Renal cortex interstitium (tissue), 11 donors: ENCODE data around the gene SRRM4. TPM values are rescaled to one million over a fixed set of nuclear protein-coding genes. Genes with fewer than 3 reads are reported as not detected.
"Not testable (repeated sequence)": the region's sequence is repeated elsewhere in the genome, so short reads cannot be mapped to it uniquely, and the experiment has no call there.

Experiments
- DNase-seq, 11 donors: peaks; one replicate each; pipeline ENCODE4 v3.0.0-alpha.2; 2013; ENCODE audit warnings: low read depth in 9 of 11, low spot score in 4 of 11; ENCODE audit errors: extremely low read depth in 1 of 11
- polyA plus RNA-seq, 3 donors: library from polyadenylated mRNA; unstranded; fragments of 120-200 nt; gene quantifications; one replicate each; pipeline ENCODE4 v1.2.1, GENCODE V29; 2013; ENCODE audit not compliant: insufficient read length in 3 of 3

SRRM4 gene
- polyA plus RNA-seq, 3 donors = 0.03 to 0.05 (median 0.03) TPM

DNA sequence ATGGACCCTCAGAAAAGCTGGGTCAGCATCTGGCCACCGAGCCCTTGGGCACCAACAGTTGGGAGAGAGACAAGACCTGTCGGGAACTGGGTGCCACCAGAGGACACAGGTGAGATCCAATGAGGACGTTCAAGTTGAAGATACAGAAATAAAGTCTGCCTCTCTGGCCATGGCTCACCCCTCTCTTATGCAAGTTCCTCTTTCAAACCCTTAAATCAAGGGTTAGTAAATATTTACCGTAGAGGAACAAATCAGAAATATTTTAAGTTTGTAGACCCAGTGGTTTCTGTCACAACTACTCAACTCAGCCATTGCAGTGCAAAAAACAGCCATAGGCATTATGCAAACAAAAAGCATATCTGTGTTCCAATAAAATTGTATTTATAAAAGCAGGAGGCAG, 120.9 kb downstream of the SRRM4 start:
- no peak for DNase-seq

DNA sequence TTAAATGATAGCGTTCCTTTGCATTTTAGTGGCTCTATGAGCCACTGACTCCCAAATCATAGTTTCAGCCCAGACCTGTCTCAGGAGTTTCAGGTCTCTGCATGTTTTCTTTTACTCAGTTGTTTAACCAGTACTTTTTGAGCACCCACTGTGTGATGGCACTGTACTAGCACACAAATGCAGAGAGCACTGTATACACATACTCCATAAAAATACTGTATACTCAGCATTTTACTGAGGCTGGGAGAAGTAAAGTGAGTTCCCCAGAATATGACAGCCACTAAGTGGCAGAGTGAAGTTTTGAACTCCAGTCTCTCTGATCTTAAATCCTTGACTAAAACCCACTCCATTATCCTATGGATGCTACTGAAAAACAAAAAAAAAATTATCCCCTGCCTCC, 121.4 kb downstream of the SRRM4 start:
- DNase-seq = no peak

DNA sequence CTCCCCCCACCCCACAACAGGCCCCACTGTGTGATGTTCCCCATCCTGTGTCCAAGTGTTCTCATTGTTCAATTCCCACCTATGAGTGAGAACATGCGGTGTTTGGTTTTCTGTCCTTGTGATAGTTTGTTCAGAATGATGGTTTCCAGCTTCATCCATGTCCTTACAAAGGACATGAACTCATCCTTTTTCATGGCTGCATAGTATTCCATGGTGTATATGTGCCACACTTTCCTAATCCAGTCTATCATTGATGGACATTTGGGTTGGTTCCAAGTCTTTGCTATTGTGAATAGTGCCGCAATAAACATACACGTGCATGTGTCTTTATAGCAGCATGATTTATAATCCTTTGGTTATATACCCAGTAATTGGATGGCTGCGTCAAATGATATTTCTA, 123.6 kb downstream of the SRRM4 start:
- DNase-seq = not testable (repeated sequence)

DNA sequence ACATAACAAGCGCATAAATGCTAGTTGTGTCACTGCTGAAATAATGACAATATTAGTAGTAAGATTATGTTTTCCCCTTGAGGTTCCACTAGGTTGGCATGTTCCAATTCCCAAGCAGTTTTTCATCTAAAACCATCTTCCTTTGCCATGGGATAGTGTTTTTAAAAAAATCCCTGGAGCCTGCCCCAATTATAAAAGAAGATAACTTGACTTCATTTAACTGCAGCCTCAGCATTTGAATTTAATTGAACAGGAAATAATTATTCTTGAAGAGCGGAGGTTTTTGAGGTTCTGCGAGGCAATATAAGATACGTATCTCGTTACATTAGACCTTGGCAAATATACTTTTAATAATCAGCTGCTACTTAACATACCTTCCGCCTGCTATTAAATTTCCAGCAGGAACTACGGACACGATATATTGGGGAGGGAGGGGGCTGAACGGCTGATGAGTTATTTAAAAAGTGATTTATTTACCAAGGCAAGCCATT, 132.2 kb downstream of the SRRM4 start:
- DNase-seq = no peak

DNA sequence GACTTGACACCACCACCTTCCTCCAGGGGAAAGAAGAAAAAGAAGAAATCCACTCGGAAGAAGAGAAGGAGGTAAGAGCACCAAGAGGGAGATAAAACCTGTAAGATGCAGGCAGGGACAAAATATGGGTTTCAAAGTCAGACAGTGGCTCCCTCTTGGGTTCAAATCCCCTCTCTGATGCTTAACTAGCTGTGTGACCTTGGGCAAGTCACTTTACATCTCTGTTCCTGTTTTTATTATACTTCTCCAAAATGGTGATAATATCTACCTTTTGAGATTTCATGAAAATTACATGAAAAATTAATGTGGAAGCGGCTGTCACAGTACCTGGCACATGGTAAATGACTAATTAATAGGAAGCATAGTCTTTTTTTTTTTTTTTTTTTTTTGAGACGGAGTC, 133.0 kb downstream of the SRRM4 start:
- no peak for DNase-seq

DNA sequence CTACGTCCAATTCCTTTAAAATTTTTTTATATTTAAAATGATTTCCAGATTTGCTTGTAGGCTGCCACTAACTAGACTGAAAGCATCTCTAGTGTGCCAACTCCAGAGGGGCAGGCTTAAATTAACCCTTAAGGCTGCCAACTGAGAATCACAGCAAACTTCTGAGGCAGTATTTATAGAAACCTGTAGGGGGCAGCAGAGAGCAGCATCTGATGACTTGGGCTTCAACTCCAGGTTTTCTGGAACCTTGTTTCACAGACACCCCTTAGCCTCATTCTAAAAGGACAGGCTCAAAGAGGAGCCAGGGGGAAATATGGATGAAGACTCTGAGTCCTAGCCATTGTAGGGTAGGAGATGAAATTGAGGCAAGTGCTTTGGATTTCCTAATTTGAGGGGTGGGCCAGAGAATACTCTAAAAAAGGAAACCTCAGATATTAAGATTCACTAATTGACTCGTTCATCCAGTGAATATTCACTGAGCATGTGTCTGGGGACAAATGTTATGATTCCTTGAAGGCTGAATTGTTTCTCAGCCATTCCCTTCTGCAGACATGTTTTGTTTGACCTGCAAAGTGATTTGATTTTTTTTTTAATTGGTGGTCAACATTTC, 134.1 kb downstream of the SRRM4 start:
- peak in 10 of 11 donors; percentile 12 to 38 (median 26) for DNase-seq

DNA sequence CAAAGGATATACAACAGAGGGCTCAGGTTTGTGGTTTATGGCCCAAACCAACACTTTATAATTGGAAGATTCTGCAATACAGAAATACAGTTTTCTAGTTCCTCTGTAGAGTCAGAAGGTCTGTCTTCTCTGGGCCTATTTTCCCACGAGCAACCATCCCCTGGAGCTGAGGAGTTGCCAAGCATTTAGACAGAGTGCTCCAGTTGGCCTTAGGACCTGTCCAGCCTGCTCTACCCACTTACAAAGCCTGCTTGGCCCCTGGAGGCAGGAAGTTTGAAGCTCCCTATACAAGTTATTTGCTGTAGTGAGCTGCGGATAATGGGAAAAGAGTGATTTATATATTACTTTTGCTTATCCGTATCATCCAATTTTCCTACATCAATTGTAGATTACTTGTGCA, 136.6 kb downstream of the SRRM4 start:
- DNase-seq = no peak

DNA sequence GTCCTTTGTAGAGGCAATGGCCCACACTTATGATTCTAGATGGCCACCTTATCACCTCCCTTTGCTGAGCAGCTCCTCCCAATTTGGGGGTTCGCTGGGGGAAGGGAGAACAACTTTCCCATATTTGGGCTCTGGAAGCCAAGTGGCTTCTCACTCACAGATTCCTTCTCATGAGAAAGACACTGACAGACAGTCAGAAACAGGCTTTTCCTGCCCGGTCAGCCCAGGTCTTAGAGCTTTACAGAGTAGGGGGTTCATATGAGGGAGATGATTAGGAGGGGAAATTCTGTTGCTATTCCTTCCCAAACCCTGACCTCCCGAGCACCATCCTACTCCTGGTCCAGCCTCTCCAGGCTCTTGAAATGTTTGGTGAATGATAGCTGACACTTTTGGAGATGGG, 137.3 kb downstream of the SRRM4 start:
- no peak for DNase-seq

DNA sequence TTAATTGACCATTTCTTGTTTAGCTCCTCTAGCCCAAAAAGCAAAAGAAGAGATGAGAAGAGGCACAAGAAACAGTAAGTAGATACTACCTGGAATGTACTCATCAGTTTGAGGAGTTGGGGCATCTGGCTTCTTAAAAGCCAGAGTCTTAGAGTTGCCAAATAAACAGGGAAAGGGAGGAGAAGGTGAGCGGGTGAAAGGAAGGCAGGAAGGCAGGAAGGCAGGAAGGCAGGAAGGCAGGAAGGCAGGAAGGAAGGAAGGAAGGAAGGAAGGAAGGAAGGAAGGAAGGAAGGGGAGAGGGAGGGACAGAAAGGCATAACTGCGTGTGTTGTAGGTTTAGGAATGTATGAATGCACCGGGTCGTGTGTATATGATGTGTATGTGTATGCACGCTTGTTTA, 140.7 kb downstream of the SRRM4 start:
- no peak for DNase-seq

DNA sequence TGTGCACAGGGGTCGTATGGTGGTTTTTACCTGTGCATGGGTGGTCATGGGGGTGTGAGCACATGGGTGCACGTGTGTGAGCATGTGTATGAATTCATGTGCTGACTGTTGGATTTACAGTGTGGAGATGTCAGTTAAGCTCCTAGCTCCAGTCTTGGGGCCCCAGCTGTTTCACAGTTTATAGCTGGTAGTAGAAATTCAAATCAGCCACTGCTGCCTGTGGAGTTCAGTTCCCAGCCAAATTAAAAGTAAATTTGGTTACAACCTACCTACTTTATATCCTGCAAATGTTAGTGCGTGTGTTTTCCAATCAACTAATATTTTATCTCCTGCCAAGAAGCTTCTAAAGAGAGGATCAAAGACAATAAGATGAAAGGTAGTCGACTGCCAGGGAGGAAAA, 141.4 kb downstream of the SRRM4 start:
- no peak for DNase-seq

DNA sequence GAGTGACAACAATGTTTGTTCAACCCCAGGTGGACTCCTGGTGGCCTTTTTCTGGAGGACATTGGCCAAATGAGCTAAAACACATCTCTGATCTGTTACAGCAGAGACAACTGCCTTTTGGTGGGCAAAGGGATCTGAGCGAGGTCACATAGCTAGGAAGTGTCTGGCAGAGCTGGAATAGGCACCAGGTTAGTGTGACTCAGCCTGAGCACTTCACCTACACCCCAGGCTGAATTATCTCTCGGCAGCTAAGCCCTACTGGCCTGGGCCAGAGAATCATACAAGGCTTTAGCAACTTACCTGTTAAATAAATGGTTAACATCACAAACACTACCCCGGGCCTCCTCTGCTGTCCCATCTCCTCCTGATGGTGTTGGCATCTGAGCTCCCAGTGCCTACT, 147.2 kb downstream of the SRRM4 start:
- no peak for DNase-seq

DNA sequence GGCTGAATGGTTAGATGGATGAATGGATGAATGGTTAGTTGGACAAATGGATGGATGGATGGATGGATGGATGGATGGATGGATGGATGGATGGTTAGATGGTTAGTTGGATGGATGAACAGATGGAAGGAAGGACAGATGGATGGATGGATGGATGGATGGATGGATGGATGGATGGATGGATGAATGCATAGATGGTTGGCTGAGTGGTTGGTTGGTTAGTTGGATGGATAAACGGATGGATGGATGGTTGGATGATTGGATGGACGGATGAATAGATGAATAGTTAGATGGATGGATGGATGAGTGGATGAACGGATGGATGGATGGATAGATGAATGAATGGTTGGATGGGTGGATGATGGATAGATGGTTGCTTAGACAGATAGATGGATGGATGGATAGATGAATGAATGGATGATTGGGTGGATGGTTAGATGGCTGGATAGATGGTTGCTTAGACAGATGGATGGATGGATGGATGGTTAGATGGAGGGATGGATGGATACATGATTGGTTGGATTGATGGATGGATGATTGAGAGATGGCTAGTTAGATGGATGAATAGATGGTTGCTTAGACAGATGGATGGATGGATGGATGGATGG, 148.6 kb downstream of the SRRM4 start:
- no peak for DNase-seq

DNA sequence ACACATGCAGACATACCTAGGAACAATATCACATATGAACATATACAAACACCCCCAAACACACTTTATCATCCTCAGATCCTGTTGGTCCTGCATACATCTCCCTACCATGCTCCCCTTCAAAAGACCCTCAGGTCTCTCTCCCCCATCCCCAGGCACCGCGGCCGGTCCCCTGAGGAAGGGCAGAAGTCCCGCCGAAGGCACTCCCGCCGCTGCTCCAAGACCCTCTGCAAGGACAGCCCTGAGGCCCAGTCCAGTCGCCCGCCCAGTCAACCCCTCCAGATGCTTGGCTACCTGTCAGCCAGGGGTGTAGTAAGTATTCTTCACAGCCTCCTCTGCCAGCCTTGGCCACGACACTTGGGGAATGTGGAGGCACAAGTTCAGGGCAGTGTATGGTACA, 149.2 kb downstream of the SRRM4 start:
- DNase-seq = no peak

DNA sequence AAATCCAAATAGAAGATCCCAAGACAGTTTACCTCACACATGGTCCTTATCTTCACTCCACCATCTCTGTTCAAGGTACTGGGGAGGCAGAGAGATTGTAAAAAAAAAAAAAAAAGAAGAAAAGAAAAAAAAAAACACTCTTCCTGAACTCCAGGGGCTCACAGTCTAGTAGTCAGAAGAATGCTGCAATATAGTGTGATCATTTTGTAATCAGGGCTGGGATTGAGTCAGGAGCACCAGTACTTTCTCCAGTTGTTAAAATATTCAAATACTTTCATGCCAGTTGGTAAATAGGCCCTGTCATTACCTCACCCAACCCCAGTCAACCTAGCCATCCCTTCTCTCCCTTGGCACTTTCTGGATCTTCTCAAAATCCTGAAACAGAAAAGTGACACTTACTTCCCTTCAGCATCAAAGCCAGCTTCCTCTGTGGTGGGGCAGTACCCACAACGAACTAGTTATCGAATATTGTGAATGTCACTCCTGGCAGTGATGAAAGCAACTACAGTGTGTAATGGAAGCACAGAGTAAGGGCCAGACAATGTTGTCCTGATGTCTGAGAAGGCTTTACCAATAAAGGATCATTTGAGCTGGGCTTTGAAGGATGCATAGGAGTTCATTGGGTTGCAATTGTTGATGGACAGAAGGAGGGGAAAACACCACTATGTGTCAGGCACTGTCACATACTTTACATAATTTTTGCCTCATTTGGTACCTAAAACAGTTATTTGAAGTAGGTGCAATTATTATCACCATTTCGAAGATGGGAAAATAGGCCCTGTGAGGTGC, 153.1 kb downstream of the SRRM4 start:
- DNase-seq = no peak

DNA sequence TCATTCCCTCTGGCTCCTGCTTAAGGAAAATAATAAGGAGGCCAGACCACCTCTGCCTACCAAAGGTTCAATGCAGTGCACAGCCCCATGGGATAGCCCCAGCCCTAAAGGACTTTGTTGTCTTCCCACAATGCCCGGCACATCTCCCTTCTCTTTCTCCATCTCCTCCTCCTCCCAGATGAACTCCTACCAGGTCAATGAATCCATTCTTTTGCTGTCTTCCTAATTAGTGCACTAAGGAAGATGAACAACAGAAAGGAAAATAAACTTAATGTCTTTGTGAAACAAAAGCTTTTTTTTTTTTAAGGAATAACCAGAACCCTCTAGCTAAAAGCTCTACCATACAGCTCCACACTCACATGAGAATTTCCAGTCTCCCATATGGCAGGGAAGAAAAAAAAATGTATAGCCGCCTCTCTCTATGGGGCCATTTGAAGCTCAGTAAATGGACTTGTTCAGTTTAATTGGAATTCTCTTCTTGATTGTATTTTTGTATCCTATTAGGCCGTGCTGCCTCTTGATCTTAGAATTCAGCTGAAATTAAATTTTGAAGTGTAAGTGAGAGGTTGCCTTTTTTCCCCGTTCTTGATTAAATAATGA, 155.6 kb downstream of the SRRM4 start:
- DNase-seq = no peak

DNA sequence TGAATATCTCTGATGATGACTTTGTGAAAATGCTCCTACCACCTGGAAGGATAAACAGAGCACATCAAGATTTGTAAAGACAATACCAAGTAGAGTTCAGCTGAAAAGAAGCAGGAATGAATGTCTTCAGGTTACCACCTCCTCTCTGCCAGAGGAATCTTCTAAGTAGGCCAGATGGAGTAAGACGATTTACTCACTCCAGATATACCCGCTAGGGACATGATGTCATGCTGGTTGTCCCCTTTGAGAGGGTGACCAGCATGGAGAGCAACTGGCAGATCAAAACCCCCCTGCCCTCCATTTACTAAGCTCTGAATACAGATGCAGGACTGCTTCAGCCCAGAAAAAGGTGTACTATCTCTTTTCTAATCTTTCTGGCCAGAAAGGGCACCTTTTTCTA, 158.1 kb downstream of the SRRM4 start:
- DNase-seq = no peak

DNA sequence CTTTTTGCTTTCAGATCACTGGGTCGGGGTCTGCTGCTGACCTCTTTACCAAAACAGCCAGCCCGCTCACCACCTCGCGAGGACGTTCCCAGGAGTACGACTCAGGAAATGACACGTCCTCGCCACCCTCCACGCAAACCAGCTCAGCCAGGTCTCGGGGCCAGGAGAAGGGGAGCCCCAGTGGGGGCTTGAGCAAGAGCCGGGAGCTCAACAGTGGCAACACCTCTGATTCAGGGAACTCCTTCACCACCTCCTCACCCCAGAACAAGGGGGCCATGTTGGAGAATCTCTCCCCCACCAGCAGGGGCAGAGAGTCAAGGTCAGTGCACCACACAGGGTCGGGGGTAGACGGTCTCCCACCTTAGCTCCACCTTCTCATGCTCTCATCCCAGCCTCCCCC, 164.0 kb downstream of the SRRM4 start:
- no peak for DNase-seq

DNA sequence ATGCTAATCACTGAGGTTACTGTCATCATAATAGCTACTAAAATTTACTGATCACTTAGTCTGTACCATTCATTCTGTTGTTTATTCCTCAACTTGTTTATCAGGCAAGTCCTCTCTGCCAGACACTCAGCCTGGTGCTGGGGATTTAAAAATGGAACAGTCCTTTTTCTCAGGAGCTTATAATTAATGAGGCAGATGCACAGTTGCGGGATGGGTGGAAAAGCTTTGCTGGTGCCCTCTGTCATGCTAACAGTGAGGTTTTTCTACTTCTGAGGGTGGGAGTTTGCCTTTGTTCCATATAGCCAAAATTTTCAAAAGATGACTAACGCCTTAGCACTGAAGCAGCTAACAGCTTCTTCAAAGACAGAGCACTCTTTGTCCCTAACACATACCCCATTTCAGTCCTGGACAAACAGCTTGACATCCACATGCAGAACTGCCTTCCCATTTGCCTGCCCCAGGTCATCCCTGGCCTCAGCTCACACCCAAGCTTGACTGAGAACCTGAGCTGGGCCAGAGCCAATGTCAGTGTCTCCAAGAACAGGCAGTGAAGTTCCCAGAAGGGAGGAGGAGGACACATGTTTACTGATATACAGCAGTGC, 166.6 kb downstream of the SRRM4 start:
- DNase-seq = no peak

DNA sequence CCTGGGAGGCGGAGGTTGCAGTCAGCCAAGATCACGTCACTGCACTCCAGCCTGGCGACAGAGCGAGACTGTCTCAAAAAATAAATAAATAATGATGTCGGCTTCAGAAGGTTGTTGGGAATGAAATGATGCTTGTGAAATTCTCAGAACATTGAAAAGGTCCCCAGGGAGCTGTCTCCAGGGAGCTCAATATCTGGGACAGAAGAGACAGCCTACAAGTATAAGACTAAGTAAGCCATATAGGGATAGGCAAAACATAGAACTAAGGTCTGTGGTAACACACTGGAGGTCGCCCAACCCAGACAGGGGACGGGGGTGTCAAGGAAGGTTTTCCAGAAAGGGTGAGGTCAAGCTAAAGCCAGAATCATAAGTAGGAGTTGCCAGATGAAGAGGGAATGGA, 167.9 kb downstream of the SRRM4 start:
- no peak for DNase-seq
